ENCODE data around the gene LTC4S. TPM values are rescaled to one million over a fixed set of nuclear protein-coding genes. Genes with fewer than 3 reads are reported as not detected.

Gene LTC4S
- total RNA-seq, 1 experiment from 2014 or later = 2.2 TPM

GRCh38 chr5:179749857-179750508 is 43.8 kb upstream of the LTC4S start:
- no TSS peak for BruUV-seq (replicated peaks)
- intact Hi-C loops (cut with micrococcal nuclease) = no loop called here
- ChIA-PET CTCF (interaction anchor here (0.6 to 4.5 kb wide), 5 partner anchors 12 to 459 kb away, joined by 3 to 32 read pairs (median 3); partner anchors contain the start of gene RASGEF1C), POLR2A (interaction anchor here (0.6 to 2.6 kb wide), 6 partner anchors 10 to 199 kb away, joined by 3 to 8 read pairs (median 4); partner anchors contain the start of genes MAML1 and RUFY1)
- TF ChIP-seq CTCF (IDR thresholded peaks at IDR 0.05; ENCODE audit: unreplicated experiment) = no peak
- DNase-seq (ENCODE audit: unreplicated experiment) = no peak
- H3K4me1 Mint-ChIP-seq (ENCODE audit: insufficient read depth, unreplicated experiment) = peaks cover 21% of the 10 kb centered on the region
- peaks cover 44% of the 10 kb centered on the region for H3K36me3 Mint-ChIP-seq (ENCODE audit: insufficient read depth, unreplicated experiment)
- H3K9me3 Mint-ChIP-seq (ENCODE audit: unreplicated experiment) = no peaks in the 10 kb centered on the region
- no peak overlapping the region for H3K4me3 Mint-ChIP-seq (ENCODE audit: unreplicated experiment)
- H3K27me3 Mint-ChIP-seq (ENCODE audit: insufficient read depth, unreplicated experiment) = no peaks in the 10 kb centered on the region
- H3K27ac Mint-ChIP-seq (ENCODE audit: low read depth, unreplicated experiment) = no peak overlapping the region

- Mint-ChIP-seq H3K36me3 (ENCODE audit: insufficient read depth, unreplicated experiment) (peaks cover 22% of the 10 kb centered on the region), H3K4me3 (ENCODE audit: unreplicated experiment) (no peak overlapping the region), H3K4me1 (ENCODE audit: insufficient read depth, unreplicated experiment) (peaks cover 24% of the 10 kb centered on the region), H3K27me3 (ENCODE audit: insufficient read depth, unreplicated experiment) (no peaks in the 10 kb centered on the region), H3K27ac (ENCODE audit: low read depth, unreplicated experiment) (no peak overlapping the region), H3K9me3 (ENCODE audit: unreplicated experiment) (no peaks in the 10 kb centered on the region)
- no TSS peak for BruUV-seq (replicated peaks)
- DNase-seq (ENCODE audit: unreplicated experiment) = no peak
- CTCF ChIA-PET = interaction anchor here (0.5 to 1.0 kb wide), 3 partner anchors 18 to 1519 kb away, joined by 3 to 4 read pairs (median 4); no protein-coding TSS in a partner anchor
- TF ChIP-seq CTCF (IDR thresholded peaks at IDR 0.05; ENCODE audit: unreplicated experiment) = no peak
- POLR2A ChIA-PET = interaction anchor here (0.9 to 1.3 kb wide), 3 partner anchors 9 to 54 kb away, joined by 4 to 5 read pairs (median 4); no protein-coding TSS in a partner anchor
- intact Hi-C loops (cut with micrococcal nuclease) = no loop called here
Measured at GRCh38 chr5:179753971-179754370, 39.8 kb upstream of the LTC4S start.

GRCh38 chr5:179755022-179755421 is 38.8 kb upstream of the LTC4S start:
- TF ChIP-seq CTCF (IDR thresholded peaks at IDR 0.05; ENCODE audit: unreplicated experiment) = no peak
- no peak for DNase-seq (ENCODE audit: unreplicated experiment)
- peak overlapping the region; percentile 28 for H3K27ac Mint-ChIP-seq (ENCODE audit: low read depth, unreplicated experiment)
- H3K36me3 Mint-ChIP-seq (ENCODE audit: insufficient read depth, unreplicated experiment) = peaks cover 24% of the 10 kb centered on the region
- H3K4me3 Mint-ChIP-seq (ENCODE audit: unreplicated experiment) = no peak overlapping the region
- H3K9me3 Mint-ChIP-seq (ENCODE audit: unreplicated experiment) = no peaks in the 10 kb centered on the region
- intact Hi-C loops (cut with micrococcal nuclease) = no loop called here
- H3K27me3 Mint-ChIP-seq (ENCODE audit: insufficient read depth, unreplicated experiment) = no peaks in the 10 kb centered on the region
- POLR2A ChIA-PET = interaction anchor here (1.2 to 1.4 kb wide), 3 partner anchors 7 to 55 kb away, joined by 4 to 5 read pairs (median 4); no protein-coding TSS in a partner anchor
- BruUV-seq (replicated peaks) = no TSS peak
- H3K4me1 Mint-ChIP-seq (ENCODE audit: insufficient read depth, unreplicated experiment) = peaks cover 31% of the 10 kb centered on the region
- CTCF ChIA-PET = interaction anchor here (0.6 to 1.6 kb wide), 5 partner anchors 11 to 210 kb away, joined by 3 to 6 read pairs (median 5); no protein-coding TSS in a partner anchor

GRCh38 chr5:179758955-179759354 is 34.8 kb upstream of the LTC4S start:
- CTCF ChIA-PET = interaction anchor here (0.5 to 0.7 kb wide), 3 partner anchors 108 to 1557 kb away, joined by 3 to 4 read pairs (median 3); no protein-coding TSS in a partner anchor
- Mint-ChIP-seq H3K36me3 (ENCODE audit: insufficient read depth, unreplicated experiment) (peaks cover 7% of the 10 kb centered on the region), H3K9me3 (ENCODE audit: unreplicated experiment) (no peaks in the 10 kb centered on the region), H3K4me3 (ENCODE audit: unreplicated experiment) (no peak overlapping the region), H3K27me3 (ENCODE audit: insufficient read depth, unreplicated experiment) (no peaks in the 10 kb centered on the region), H3K27ac (ENCODE audit: low read depth, unreplicated experiment) (peak overlapping the region; percentile 58), H3K4me1 (ENCODE audit: insufficient read depth, unreplicated experiment) (peaks cover 55% of the 10 kb centered on the region)
- POLR2A ChIA-PET = interaction anchor here (1.1 kb wide), 1 partner anchor 25 kb away, joined by 3 read pairs; no protein-coding TSS in a partner anchor
- no TSS peak for BruUV-seq (replicated peaks)
- no peak for TF ChIP-seq CTCF (IDR thresholded peaks at IDR 0.05; ENCODE audit: unreplicated experiment)
- intact Hi-C loops (cut with micrococcal nuclease) = no loop called here
- no peak for DNase-seq (ENCODE audit: unreplicated experiment)
